Natural killer cell (primary cell): ENCODE measurements around the gene S100A6. TPM values are rescaled to one million over a fixed set of nuclear protein-coding genes. Genes with fewer than 3 reads are reported as not detected.

Experiments used
- ATAC-seq, 3 donors: fragments of 150-1000 bp in 2 of 3; fragments of 200-7000 bp in 1 of 3; cut with Tn5 transposase; 1 replicate in 1 of 3; 2 replicates in 2 of 3; pipeline ENCODE4 v1.10.0; 2021; ENCODE audit warnings: mild to moderate bottlenecking in 2 of 3, moderate library complexity in 2 of 3
- DNase-seq, 2 donors: peaks; one replicate each; pipeline versions ENCODE4 v3.0.0 to v3.0.0-alpha.2; 2013 to 2021; ENCODE audit warnings: mixed read lengths in 1 of 2
- H3K27ac ChIP-seq: one replicate; pipeline ENCODE4 v1.5.1; 2013; ENCODE audit warnings: mild to moderate bottlenecking, low read length
- H3K27me3 ChIP-seq: one replicate; pipeline ENCODE4 v1.6.1; 2013; ENCODE audit warnings: low read length; ENCODE audit not compliant: control insufficient read depth, insufficient read depth
- H3K36me3 ChIP-seq: one replicate; pipeline ENCODE4 v1.6.1; 2013; ENCODE audit warnings: low read length; ENCODE audit not compliant: control insufficient read depth, insufficient read depth
- H3K4me1 ChIP-seq: one replicate; pipeline ENCODE4 v1.6.1; 2013; ENCODE audit warnings: low read length; ENCODE audit not compliant: control insufficient read depth, insufficient read depth
- H3K4me3 ChIP-seq: one replicate; pipeline ENCODE4 v1.5.1; 2013; ENCODE audit warnings: low read length
- H3K9me3 ChIP-seq: one replicate; pipeline ENCODE4 v1.6.1; 2013; ENCODE audit warnings: low read length; ENCODE audit not compliant: control insufficient read depth, insufficient read depth
- H3K27ac Mint-ChIP-seq, 2 donors: one replicate each; pipeline ENCODE4 v1.8.0; 2022; ENCODE audit warnings: mild to moderate bottlenecking in 2 of 2, mixed read lengths in 2 of 2, moderate library complexity in 1 of 2
- H3K27me3 Mint-ChIP-seq, 2 donors: one replicate each; pipeline ENCODE4 v1.8.0; 2022; ENCODE audit warnings: low read depth in 2 of 2, mixed read lengths in 2 of 2
- H3K36me3 Mint-ChIP-seq: one replicate; pipeline ENCODE4 v1.8.0; 2022; ENCODE audit warnings: mixed read lengths
- H3K4me1 Mint-ChIP-seq, 2 donors: one replicate each; pipeline ENCODE4 v1.8.0; 2022; ENCODE audit warnings: mixed read lengths in 2 of 2
- H3K4me3 Mint-ChIP-seq: one replicate; pipeline ENCODE4 v1.8.0; 2022; ENCODE audit warnings: mild to moderate bottlenecking, moderate library complexity, mixed read lengths
- H3K9me3 Mint-ChIP-seq, 2 donors: one replicate each; pipeline ENCODE4 v1.8.0; 2022; ENCODE audit warnings: mixed read lengths in 2 of 2
- CTCF ChIP-seq: fragments of 200-600 bp; IDR thresholded peaks from one replicate; pipeline ENCODE4 v1.8.0; 2022; ENCODE audit warnings: antibody characterized with exemption
- WGBS: methylation state at CpG from one replicate; pipeline ENCODE4 v1.1.7; 2013; ENCODE audit warnings: missing lambda C conversion rate; ENCODE audit not compliant: insufficient coverage; 5-methylcytosine and 5-hydroxymethylcytosine counted together
- intact Hi-C: fragments of 100-400 bp; cut with micrococcal nuclease; formaldehyde crosslinking; loops from one replicate; pipeline ENCODE4 v1.14.2; 2022
- total RNA-seq, 4 donors: library from RNA; stranded (reverse); fragments of 120-200 nt in 1 of 4; gene quantifications; one replicate each; pipeline versions ENCODE4 v1.2.3 to v1.2.4, GENCODE V29; 2013 to 2022

Gene S100A6
- total RNA-seq, 3 donors from 2014 or later (not counting 1 experiment from before 2014, with no cell fraction given) = 174 to 261 (median 245) TPM

- Mint-ChIP-seq H3K27me3 (no peaks in the 10 kb centered on the region), H3K4me1 (peaks cover 0 to 6% of the 10 kb centered on the region in 2 donors), H3K4me3 (no peak overlapping the region), H3K9me3 (no peaks in the 10 kb centered on the region), H3K36me3 (no peaks in the 10 kb centered on the region), H3K27ac (no peak overlapping the region)
- peak; percentile 72 to 88 for DNase-seq
- Histone ChIP-seq H3K27me3 (no peaks in the 10 kb centered on the region), H3K27ac (no peak overlapping the region), H3K36me3 (no peaks in the 10 kb centered on the region), H3K4me1 (peaks cover 7% of the 10 kb centered on the region), H3K4me3 (no peak overlapping the region), H3K9me3 (no peaks in the 10 kb centered on the region)
- peak; percentile 97 for TF ChIP-seq CTCF
- intact Hi-C loops = loop anchor here (1.0 to 5.0 kb wide), 4 partner anchors 57 to 476 kb away; partner anchors contain the start of gene RAB13
- ATAC-seq = peak; percentile 87 to 98 (median 97)
- WGBS = 1% methylated on average over 7 of the region's 7 CpGs
Observed at GRCh38 chr1:153510984-153511410, 24.8 kb downstream of the S100A6 start.

DNA sequence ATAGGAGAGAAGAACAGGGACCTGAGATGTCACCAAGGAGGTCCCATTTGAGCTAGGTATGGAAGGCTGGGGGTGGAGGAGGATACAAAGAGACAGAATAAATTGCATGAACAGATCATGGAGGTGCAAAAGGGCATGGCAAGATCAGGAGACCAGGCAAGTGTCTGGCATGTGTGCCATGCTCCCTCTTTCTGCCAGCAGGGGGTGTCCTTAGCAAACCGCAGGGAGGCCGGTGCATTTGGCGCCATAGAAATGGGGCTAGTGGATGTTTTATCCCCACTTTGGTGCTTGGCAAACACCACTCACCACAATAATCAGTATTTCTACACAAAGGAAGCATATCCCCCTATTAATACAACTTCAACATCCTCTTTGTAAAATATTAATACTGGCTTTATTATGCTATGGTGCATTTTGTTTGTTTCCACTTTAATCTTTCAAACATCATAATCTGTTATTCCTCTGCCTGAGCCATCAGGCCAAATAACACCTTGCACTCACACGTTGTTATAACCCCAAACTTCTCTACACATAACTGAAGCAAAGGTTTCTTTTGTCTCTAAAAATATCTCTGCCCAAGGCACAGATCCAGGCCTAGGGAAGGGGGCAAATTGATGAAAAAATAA, 25.9 kb downstream of the S100A6 start:
- no peaks in the 10 kb centered on the region for H3K9me3 Mint-ChIP-seq
- Histone ChIP-seq H3K36me3 (no peaks in the 10 kb centered on the region), H3K4me1 (peaks cover 3% of the 10 kb centered on the region), H3K9me3 (no peaks in the 10 kb centered on the region), H3K27ac (no peak overlapping the region), H3K27me3 (no peaks in the 10 kb centered on the region), H3K4me3 (no peak overlapping the region)
- H3K36me3 Mint-ChIP-seq = no peaks in the 10 kb centered on the region
- 70% methylated on average over 2 of the region's 4 CpGs for WGBS
- no peak overlapping the region for H3K4me3 Mint-ChIP-seq
- peak; percentile 42 for TF ChIP-seq CTCF
- peak overlapping the region in 1 of 2 donors; percentile 9 for H3K27ac Mint-ChIP-seq
- DNase-seq (peak in 1 of 2 donors; percentile 77), ATAC-seq (peak in 2 of 3 donors; percentile 52 to 54)
- H3K4me1 Mint-ChIP-seq = peaks cover 0 to 6% of the 10 kb centered on the region in 2 donors
- no peaks in the 10 kb centered on the region for H3K27me3 Mint-ChIP-seq
- intact Hi-C loops = loop anchor here (5.0 kb wide), 1 partner anchor 477 kb away; the partner anchor contains the start of gene RAB13

GRCh38 chr1:153509036-153509435, 26.8 kb downstream of the S100A6 start:
- ATAC-seq (no peak), DNase-seq (no peak)
- Mint-ChIP-seq H3K27me3 (no peaks in the 10 kb centered on the region), H3K9me3 (no peaks in the 10 kb centered on the region), H3K4me1 (peaks cover 0 to 6% of the 10 kb centered on the region in 2 donors), H3K27ac (peak overlapping the region in 1 of 2 donors; percentile 9), H3K36me3 (no peaks in the 10 kb centered on the region), H3K4me3 (no peak overlapping the region)
- no peaks in the 10 kb centered on the region for H3K27me3 ChIP-seq
- H3K4me1 ChIP-seq = peaks cover 3% of the 10 kb centered on the region
- intact Hi-C loops = no loop called here
- 94% methylated on average over 3 of the region's 3 CpGs for WGBS
- no peak overlapping the region for H3K27ac ChIP-seq
- H3K4me3 ChIP-seq = no peak overlapping the region
- no peaks in the 10 kb centered on the region for H3K9me3 ChIP-seq
- TF ChIP-seq CTCF = no peak
- H3K36me3 ChIP-seq = no peaks in the 10 kb centered on the region
